ENCODE data around the gene CDC42EP4. TPM values are rescaled to one million over a fixed set of nuclear protein-coding genes. Genes with fewer than 3 reads are reported as not detected.

CDC42EP4 gene
- total RNA-seq, 4 donors from 2014 or later: 33.8 to 127 (median 97.8) TPM

DNA sequence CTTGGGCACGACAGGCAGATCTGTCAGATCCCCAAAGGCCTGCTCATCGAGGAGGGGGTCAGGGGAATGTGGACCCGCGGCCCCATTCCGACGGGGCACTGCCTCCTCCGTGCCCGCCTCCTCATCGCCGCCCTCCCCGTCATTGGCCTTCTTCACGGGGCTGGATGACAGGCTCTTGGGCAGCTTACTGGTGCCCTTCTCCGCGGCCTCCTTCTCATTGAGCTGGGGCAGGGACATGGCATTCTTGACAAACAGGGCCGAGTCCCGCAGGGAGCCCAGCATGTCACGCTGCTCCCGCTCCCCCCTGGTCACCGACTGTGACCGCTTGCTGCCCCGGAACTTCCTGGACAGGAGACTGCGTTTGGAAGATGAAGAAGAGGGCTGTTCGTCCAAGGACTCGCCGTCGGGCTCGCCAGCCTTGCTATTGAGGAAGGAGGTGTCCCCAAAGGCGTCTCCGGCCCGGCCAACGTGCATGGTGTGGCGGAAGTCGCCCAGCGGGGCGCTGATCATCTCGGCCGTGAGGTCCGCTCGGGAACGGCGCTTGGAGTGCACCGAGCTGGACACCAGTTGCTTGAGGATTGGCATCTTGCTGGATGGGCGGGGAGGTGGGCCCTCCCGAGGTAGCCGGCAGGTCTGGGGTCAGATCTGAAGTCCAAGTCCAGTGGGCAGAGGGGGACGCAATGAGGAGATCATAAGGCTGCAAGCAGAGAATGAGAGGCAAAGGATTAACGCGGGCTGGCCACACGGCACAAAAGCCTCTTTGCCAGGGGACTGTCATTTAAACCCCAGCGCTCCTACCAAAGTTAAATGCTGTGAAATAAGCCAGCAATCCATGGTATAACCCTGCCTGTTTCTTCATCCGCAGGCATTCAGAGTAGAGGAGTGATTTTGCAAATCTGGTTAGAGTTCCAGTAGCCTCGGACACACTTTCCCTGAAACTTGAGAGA, 25.6 kb downstream of the CDC42EP4 start:
- H3K27ac ChIP-seq: peak overlapping the region in 2 of 4 donors; percentile 8 to 46
- H3K36me3 ChIP-seq: peaks cover 0 to 35% (median 0%) of the 10 kb centered on the region in 3 donors
- peaks cover 0 to 59% (median 15%) of the 10 kb centered on the region in 4 donors for H3K4me1 ChIP-seq

DNA sequence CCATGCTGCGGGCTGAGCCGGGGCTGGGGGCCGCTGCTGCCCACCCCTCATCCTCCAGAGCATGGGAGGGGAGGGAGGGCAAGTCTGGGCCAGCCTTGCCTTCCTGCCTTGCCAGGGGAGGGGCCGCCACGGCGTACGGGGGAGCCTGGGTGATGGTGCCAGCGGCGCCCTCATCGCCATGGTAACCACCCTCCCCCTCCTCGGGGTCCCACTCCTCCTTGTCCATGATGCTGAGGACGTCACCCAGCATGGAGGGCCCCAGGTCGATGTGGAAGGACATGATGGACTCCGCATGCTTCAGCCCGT, 26.2 kb downstream of the CDC42EP4 start:
- Histone ChIP-seq H3K4me3 (no peak overlapping the region), H3K27me3 (no peaks in the 10 kb centered on the region), H3K27ac (peak overlapping the region in 2 of 4 donors; percentile 10 to 33), H3K9me3 (no peaks in the 10 kb centered on the region), H3K4me1 (peaks cover 0 to 53% (median 10%) of the 10 kb centered on the region in 4 donors), H3K36me3 (peaks cover 0 to 35% (median 0%) of the 10 kb centered on the region in 3 donors)
- DNase-seq: no peak
- TF ChIP-seq POLR2A (IDR thresholded peaks at IDR 0.05): no peak
- TF ChIP-seq, protein P1, sequence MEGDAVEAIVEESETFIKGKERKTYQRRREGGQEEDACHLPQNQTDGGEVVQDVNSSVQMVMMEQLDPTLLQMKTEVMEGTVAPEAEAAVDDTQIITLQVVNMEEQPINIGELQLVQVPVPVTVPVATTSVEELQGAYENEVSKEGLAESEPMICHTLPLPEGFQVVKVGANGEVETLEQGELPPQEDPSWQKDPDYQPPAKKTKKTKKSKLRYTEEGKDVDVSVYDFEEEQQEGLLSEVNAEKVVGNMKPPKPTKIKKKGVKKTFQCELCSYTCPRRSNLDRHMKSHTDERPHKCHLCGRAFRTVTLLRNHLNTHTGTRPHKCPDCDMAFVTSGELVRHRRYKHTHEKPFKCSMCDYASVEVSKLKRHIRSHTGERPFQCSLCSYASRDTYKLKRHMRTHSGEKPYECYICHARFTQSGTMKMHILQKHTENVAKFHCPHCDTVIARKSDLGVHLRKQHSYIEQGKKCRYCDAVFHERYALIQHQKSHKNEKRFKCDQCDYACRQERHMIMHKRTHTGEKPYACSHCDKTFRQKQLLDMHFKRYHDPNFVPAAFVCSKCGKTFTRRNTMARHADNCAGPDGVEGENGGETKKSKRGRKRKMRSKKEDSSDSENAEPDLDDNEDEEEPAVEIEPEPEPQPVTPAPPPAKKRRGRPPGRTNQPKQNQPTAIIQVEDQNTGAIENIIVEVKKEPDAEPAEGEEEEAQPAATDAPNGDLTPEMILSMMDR (IDR thresholded peaks at IDR 0.05): no peak

More for the DNA sequence above, 25.6 kb downstream of the CDC42EP4 start:
- Histone ChIP-seq H3K4me3 (no peak overlapping the region), H3K9me3 (no peaks in the 10 kb centered on the region), H3K27me3 (no peaks in the 10 kb centered on the region)
- TF ChIP-seq POLR2A (IDR thresholded peaks at IDR 0.05): no peak
- TF ChIP-seq, protein P1 (IDR thresholded peaks at IDR 0.05): no peak
- DNase-seq: no peak

DNA sequence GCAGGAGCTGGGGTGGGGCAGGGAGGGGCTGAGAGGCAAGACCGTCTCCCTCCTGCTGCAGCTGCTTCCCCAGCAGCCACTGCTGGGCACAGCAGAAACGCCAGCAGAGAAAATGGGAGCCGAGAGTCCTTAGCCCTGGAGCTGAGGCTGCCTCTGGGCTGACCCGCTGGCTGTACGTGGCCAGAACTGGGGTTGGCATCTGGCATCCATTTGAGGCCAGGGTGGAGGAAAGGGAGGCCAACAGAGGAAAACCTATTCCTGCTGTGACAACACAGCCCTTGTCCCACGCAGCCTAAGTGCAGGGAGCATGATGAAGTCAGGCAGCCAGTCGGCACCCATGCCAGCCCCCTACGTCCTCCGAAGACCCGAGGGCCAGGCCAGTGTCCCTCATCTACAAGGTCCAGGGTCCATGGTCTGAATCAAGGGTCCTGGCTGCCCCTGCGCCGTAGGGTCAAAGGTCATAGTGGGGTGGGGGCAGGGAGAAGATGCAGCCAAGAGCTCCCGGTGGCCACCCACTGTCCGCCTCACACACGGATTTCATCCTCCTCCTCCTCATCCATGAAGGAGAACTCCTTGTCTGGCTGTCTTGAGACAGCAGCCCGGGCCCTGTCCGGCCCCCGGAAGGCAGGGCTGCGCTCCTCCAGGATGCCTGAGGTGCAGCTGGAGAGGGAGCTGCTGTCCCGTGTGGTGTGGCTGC, 26.7 kb downstream of the CDC42EP4 start:
- H3K4me3 ChIP-seq: no peak overlapping the region
- H3K36me3 ChIP-seq: peaks cover 0 to 35% (median 0%) of the 10 kb centered on the region in 3 donors
- no peaks in the 10 kb centered on the region for H3K27me3 ChIP-seq
- peaks cover 0 to 49% (median 8%) of the 10 kb centered on the region in 4 donors for H3K4me1 ChIP-seq
- TF ChIP-seq, protein P1 (IDR thresholded peaks at IDR 0.05): no peak
- DNase-seq: no peak
- H3K9me3 ChIP-seq: no peaks in the 10 kb centered on the region
- peak overlapping the region in 2 of 4 donors; percentile 10 to 33 for H3K27ac ChIP-seq

DNA sequence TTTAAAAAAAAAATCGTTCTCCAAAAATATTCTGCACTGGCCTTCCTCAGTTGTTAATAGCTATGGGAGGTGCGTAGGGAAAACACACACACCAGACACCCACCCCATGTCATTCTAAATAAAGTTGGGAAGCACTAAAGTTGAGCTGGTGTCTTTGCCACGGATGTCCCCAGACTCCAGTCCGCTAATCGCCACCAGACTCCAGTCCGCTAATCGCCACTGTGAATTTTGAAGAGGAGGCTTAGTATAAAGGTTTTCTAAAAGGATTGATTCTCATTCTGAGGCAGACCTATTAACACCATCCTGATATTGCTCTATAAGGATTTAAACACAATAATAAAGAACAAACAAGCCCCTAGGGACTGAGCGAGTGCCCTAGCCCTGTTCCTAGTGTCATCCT, 27.4 kb downstream of the CDC42EP4 start:
- peaks cover 0 to 35% (median 0%) of the 10 kb centered on the region in 3 donors for H3K36me3 ChIP-seq
- H3K27ac ChIP-seq: peak overlapping the region in 1 of 4 donors; percentile 44

DNA sequence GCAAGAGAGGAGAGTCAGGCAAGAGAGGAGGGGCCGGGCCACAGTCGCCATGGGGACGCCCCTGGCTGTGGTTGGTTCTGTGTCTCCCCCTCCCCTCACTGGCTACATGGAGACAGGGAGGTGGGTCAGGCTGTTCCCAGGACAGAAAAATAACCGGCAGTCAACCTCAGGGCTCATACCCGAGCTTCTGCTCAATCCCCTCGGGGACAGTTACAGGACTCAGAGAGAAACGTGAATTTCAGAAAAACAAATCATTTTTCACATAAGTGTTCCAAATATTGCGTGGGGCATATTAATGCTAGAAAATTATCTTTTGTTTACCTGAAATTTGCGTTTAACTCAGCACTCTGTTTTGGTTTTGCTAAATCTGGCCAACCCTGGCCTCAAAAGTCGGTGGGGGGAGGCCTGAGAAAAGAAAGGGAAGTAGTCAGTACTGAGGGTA, 27.9 kb downstream of the CDC42EP4 start:
- peak overlapping the region in 1 of 4 donors; percentile 44 for H3K27ac ChIP-seq
- H3K9me3 ChIP-seq: no peaks in the 10 kb centered on the region
- H3K27me3 ChIP-seq: no peaks in the 10 kb centered on the region
- no peak overlapping the region for H3K4me3 ChIP-seq
- H3K4me1 ChIP-seq: peaks cover 0 to 49% (median 7%) of the 10 kb centered on the region in 4 donors
- H3K36me3 ChIP-seq: peaks cover 0 to 35% (median 0%) of the 10 kb centered on the region in 3 donors
- DNase-seq: no peak
- no peak for TF ChIP-seq POLR2A (IDR thresholded peaks at IDR 0.05)
- TF ChIP-seq, protein P1 (IDR thresholded peaks at IDR 0.05): no peak

More for the DNA sequence above, 27.4 kb downstream of the CDC42EP4 start:
- Histone ChIP-seq H3K4me1 (peaks cover 0 to 49% (median 8%) of the 10 kb centered on the region in 4 donors), H3K27me3 (no peaks in the 10 kb centered on the region), H3K9me3 (no peaks in the 10 kb centered on the region), H3K4me3 (no peak overlapping the region)
- no peak for DNase-seq
- TF ChIP-seq, protein P1 (IDR thresholded peaks at IDR 0.05): no peak
- no peak for TF ChIP-seq POLR2A (IDR thresholded peaks at IDR 0.05)
